ENCODE results near the gene UBA7. TPM values are rescaled to one million over a fixed set of nuclear protein-coding genes. Genes with fewer than 3 reads are reported as not detected.

UBA7 gene
- total and polyA plus RNA-seq, 2 of the 13 experiments (the other 11 are each of a cell fraction or from before 2014, with no cell fraction given) = 9.5 to 16.5 TPM

DNA sequence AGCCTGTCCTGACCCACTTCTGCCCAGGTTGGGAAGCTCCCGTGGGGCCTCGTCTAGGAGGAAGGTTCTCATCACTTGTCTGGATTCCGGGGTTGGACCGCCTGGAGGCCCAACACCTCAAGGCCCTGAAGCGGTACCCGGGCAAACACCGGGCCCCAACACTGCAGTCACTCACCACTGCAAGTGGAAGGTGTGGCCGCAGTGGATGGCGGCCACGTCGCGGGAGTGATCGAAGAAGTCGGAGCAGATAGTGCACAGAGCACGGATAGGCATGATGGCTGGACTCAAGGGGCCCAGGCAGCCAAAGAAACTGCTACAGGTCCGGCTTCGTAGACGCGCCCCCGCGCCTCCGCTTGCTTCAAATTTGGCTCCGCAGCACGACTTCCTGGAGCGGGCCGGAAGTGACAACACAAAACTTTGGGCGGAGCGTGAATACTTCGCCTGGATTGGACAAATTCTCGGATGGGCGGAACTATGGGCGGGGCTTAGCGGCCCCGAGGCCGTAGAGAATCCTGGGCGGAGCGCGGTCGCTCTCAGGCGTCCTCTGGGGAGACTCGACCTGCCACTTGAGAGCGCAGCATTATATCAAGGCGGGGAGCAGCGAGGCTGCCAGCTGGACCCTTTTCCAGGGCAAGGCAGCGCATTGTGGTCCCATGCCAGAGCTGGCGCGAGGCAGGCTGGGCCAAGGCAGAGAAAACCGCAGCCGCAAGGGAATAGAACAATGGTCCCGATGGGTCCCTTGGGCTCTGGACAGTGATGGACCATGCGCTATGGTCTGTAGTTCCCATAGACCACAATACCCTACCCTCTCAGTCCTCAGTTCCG lies 42.6 kb upstream of the UBA7 start, which contains the start of gene TRAIP (continued):
- TF ChIP-seq, protein P1, sequence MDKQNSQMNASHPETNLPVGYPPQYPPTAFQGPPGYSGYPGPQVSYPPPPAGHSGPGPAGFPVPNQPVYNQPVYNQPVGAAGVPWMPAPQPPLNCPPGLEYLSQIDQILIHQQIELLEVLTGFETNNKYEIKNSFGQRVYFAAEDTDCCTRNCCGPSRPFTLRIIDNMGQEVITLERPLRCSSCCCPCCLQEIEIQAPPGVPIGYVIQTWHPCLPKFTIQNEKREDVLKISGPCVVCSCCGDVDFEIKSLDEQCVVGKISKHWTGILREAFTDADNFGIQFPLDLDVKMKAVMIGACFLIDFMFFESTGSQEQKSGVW (CRISPR knock-in tag; IDR thresholded peaks at IDR 0.05; ENCODE audit: borderline replicate concordance) = no peak
- TF ChIP-seq ZNF589 (CRISPR knock-in tag; conservative IDR thresholded peaks at IDR 0.05) (no peak), SNAI1 (CRISPR knock-in tag; IDR thresholded peaks at IDR 0.05; ENCODE audit: borderline replicate concordance) (no peak), ZNF790 (CRISPR knock-in tag; IDR thresholded peaks at IDR 0.05; ENCODE audit: borderline replicate concordance) (no peak; the same call in 1 of the 2 replicates), KDM5A (IDR thresholded peaks at IDR 0.05; ENCODE audit: borderline replicate concordance, low read length) (peak; percentile 98), GTF3A (CRISPR knock-in tag; conservative IDR thresholded peaks at IDR 0.05) (no peak), CCAR2 (optimal IDR thresholded peaks at IDR 0.05; ENCODE audit: low read depth, low read length) (no peak), XBP1 (CRISPR knock-in tag; IDR thresholded peaks at IDR 0.05) (no peak), ZNF83 (CRISPR knock-in tag; IDR thresholded peaks at IDR 0.05; ENCODE audit: borderline replicate concordance) (no peak), SIN3A (IDR thresholded peaks at IDR 0.05; ENCODE audit: borderline replicate concordance, low read depth, low read length) (peak; percentile 97), TBL1XR1 (IDR thresholded peaks at IDR 0.05; ENCODE audit: borderline replicate concordance, low read length, partially characterized antibody) (no peak)
- TF ChIP-seq, protein P2, sequence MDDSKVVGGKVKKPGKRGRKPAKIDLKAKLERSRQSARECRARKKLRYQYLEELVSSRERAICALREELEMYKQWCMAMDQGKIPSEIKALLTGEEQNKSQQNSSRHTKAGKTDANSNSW (CRISPR knock-in tag; IDR thresholded peaks at IDR 0.05; ENCODE audit: borderline replicate concordance) = no peak
- TF ChIP-seq, protein P3, sequence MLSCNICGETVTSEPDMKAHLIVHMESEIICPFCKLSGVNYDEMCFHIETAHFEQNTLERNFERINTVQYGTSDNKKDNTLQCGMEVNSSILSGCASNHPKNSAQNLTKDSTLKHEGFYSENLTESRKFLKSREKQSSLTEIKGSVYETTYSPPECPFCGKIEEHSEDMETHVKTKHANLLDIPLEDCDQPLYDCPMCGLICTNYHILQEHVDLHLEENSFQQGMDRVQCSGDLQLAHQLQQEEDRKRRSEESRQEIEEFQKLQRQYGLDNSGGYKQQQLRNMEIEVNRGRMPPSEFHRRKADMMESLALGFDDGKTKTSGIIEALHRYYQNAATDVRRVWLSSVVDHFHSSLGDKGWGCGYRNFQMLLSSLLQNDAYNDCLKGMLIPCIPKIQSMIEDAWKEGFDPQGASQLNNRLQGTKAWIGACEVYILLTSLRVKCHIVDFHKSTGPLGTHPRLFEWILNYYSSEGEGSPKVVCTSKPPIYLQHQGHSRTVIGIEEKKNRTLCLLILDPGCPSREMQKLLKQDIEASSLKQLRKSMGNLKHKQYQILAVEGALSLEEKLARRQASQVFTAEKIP (CRISPR knock-in tag; IDR thresholded peaks at IDR 0.05; ENCODE audit: borderline replicate concordance) = no peak
- TF ChIP-seq, protein P4, sequence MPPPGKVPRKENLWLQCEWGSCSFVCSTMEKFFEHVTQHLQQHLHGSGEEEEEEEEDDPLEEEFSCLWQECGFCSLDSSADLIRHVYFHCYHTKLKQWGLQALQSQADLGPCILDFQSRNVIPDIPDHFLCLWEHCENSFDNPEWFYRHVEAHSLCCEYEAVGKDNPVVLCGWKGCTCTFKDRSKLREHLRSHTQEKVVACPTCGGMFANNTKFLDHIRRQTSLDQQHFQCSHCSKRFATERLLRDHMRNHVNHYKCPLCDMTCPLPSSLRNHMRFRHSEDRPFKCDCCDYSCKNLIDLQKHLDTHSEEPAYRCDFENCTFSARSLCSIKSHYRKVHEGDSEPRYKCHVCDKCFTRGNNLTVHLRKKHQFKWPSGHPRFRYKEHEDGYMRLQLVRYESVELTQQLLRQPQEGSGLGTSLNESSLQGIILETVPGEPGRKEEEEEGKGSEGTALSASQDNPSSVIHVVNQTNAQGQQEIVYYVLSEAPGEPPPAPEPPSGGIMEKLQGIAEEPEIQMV (CRISPR knock-in tag; IDR thresholded peaks at IDR 0.05; ENCODE audit: low read depth) = no peak
- TF ChIP-seq, protein P5, sequence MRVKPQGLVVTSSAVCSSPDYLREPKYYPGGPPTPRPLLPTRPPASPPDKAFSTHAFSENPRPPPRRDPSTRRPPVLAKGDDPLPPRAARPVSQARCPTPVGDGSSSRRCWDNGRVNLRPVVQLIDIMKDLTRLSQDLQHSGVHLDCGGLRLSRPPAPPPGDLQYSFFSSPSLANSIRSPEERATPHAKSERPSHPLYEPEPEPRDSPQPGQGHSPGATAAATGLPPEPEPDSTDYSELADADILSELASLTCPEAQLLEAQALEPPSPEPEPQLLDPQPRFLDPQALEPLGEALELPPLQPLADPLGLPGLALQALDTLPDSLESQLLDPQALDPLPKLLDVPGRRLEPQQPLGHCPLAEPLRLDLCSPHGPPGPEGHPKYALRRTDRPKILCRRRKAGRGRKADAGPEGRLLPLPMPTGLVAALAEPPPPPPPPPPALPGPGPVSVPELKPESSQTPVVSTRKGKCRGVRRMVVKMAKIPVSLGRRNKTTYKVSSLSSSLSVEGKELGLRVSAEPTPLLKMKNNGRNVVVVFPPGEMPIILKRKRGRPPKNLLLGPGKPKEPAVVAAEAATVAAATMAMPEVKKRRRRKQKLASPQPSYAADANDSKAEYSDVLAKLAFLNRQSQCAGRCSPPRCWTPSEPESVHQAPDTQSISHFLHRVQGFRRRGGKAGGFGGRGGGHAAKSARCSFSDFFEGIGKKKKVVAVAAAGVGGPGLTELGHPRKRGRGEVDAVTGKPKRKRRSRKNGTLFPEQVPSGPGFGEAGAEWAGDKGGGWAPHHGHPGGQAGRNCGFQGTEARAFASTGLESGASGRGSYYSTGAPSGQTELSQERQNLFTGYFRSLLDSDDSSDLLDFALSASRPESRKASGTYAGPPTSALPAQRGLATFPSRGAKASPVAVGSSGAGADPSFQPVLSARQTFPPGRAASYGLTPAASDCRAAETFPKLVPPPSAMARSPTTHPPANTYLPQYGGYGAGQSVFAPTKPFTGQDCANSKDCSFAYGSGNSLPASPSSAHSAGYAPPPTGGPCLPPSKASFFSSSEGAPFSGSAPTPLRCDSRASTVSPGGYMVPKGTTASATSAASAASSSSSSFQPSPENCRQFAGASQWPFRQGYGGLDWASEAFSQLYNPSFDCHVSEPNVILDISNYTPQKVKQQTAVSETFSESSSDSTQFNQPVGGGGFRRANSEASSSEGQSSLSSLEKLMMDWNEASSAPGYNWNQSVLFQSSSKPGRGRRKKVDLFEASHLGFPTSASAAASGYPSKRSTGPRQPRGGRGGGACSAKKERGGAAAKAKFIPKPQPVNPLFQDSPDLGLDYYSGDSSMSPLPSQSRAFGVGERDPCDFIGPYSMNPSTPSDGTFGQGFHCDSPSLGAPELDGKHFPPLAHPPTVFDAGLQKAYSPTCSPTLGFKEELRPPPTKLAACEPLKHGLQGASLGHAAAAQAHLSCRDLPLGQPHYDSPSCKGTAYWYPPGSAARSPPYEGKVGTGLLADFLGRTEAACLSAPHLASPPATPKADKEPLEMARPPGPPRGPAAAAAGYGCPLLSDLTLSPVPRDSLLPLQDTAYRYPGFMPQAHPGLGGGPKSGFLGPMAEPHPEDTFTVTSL (CRISPR knock-in tag; IDR thresholded peaks at IDR 0.05; ENCODE audit: borderline replicate concordance) = no peak
- TF ChIP-seq, protein P6, sequence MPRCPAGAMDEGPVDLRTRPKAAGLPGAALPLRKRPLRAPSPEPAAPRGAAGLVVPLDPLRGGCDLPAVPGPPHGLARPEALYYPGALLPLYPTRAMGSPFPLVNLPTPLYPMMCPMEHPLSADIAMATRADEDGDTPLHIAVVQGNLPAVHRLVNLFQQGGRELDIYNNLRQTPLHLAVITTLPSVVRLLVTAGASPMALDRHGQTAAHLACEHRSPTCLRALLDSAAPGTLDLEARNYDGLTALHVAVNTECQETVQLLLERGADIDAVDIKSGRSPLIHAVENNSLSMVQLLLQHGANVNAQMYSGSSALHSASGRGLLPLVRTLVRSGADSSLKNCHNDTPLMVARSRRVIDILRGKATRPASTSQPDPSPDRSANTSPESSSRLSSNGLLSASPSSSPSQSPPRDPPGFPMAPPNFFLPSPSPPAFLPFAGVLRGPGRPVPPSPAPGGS (CRISPR knock-in tag; IDR thresholded peaks at IDR 0.05) = no peak

All from HepG2 (cell line).